Neural cell (in vitro differentiated cells): ENCODE measurements around the gene MARCHF9.

ENCODE experiments used
- CTCF ChIP-seq: fragments of 450-650 bp; IDR thresholded peaks from 2 replicates; pipeline ENCODE4 v1.5.1; 2014; ENCODE audit warnings: antibody characterized with exemption, mild to moderate bottlenecking, moderate library complexity; ENCODE audit not compliant: poor library complexity, severe bottlenecking
- POLR2AphosphoS5 ChIP-seq: IDR thresholded peaks from 2 replicates; pipeline ENCODE4 v1.6.1; 2012

DNA sequence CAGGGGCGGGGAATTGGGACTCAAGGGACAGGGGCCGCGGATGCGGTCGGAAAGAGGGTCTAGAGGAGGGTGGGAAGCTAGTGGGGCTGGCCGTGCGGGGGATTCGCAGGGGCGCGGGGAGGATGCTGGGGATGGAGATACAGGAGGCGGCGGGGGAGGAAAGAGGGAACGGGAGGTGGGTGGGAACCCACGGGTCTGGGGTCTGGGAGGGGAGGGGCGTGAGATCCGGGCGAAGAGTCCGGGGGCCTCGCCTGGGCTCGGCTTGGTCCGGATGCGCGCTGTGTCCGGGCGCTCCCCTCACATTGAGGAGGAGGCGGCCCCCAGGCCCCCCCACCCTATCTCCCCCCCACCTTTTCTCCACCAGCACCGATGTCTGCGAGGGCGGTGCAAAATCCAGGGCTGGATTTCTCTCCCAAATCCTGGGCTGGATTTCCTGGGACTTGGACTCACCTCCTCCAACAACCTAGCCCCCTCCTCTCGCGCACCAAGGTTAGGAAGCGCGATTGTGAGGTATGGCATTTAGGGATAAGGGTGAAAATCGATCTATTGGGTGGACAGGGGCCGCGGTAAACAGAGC lies 16.2 kb upstream of the MARCHF9 start, which contains the start of gene AGAP2:
- TF ChIP-seq CTCF (no peak), POLR2AphosphoS5 (peak; percentile 47)
